Neutrophil (primary cell): Measurements from ENCODE around the gene SEMA4G.
"Not testable (repeated sequence)": the region's sequence is repeated elsewhere in the genome, so short reads cannot be mapped to it uniquely, and the experiment has no call there.

Source experiments
- H3K27ac ChIP-seq: fragments of 200-600 bp; sonication (generic); 2 replicates; pipeline ENCODE4 v1.5.1; 2016; ENCODE audit warnings: mild to moderate bottlenecking, moderate library complexity
- H3K27me3 ChIP-seq: fragments of 200-600 bp; sonication (generic); 2 replicates; pipeline ENCODE4 v1.6.0; 2016; ENCODE audit warnings: mild to moderate bottlenecking
- H3K36me3 ChIP-seq: fragments of 200-600 bp; sonication (generic); 2 replicates; pipeline ENCODE4 v1.5.1; 2017
- H3K4me1 ChIP-seq, 2 experiments: fragments of 200-600 bp in 1 of 2; sonication (generic) in 1 of 2; 1 replicate in 1 of 2; 2 replicates in 1 of 2; pipeline versions ENCODE4 v1.5.1 to v1.6.1; 2013 to 2016; ENCODE audit warnings: low read depth in 1 of 2, low read length in 1 of 2, mild to moderate bottlenecking in 1 of 2, moderate library complexity in 1 of 2; ENCODE audit not compliant: control insufficient read depth in 1 of 2, insufficient read depth in 1 of 2
- H3K4me3 ChIP-seq, 2 experiments: fragments of 200-600 bp in 1 of 2; sonication (generic) in 1 of 2; 1 replicate in 1 of 2; 2 replicates in 1 of 2; pipeline ENCODE4 v1.5.1; 2013 to 2016; ENCODE audit warnings: low read depth in 1 of 2, low read length in 1 of 2, mild to moderate bottlenecking in 1 of 2, moderate library complexity in 1 of 2
- H3K9me3 ChIP-seq: fragments of 200-600 bp; sonication (generic); 2 replicates; pipeline ENCODE4 v1.5.1; 2016
- CTCF ChIP-seq: fragments of 200-600 bp; sonication (generic); IDR thresholded peaks from 2 replicates; pipeline ENCODE4 v1.5.1; 2016; ENCODE audit warnings: antibody characterized with exemption

Gene SEMA4G

DNA sequence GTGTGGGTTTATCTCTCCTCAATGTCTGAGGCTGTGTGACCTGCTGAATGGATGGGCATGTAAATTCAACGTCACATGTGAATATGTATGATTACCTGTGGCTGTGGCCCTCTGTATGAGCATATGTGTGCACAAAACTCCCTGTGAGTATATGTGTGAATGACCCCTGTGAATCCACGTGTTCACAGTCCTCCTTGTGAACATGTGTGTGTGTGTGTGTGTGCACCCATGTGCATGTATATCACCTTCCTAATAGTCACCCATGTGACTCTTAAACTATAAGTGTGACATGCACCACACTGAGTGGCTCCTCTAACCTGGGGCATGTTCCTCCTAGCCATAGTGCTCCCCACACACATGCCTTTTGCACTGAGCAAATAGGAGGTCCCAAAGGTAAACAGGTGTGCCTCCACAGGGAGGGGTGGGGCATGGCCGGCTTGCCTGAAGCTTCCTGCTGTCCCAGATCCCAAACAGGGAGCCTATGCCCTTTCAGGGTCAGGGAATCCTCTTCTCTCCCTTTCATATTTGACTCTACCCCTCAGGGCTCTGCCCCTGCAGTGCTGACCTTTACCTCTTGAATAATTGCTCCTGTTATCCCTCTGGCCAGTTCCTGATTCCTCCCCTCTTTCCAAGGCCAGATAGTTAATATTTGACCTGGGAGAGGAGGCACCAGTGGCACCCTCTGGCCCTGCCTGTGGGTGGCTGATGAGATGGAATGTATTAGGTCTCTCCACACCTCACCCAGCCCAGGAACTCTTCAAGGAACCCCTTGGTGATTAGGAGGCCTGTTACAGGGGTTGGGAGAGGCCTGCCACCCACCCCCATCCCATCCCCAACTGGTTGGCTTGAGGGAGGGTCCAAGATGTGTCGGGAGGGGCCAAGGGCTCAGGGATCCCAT is 1.9 kb downstream of the SEMA4G start:
- H3K4me3 ChIP-seq, result no peak overlapping the region
- peaks cover 6% of the 10 kb centered on the region for H3K36me3 ChIP-seq
- H3K9me3 ChIP-seq, result no peaks in the 10 kb centered on the region
- peaks cover 5 to 13% of the 10 kb centered on the region in 2 experiments for H3K4me1 ChIP-seq
- peaks cover 40% of the 10 kb centered on the region for H3K27me3 ChIP-seq
- TF ChIP-seq CTCF, result no peak
- H3K27ac ChIP-seq, result no peak overlapping the region

GRCh38 chr10:100972115-100972903 is 3.0 kb downstream of the SEMA4G start:
- Histone ChIP-seq H3K36me3 (no peaks in the 10 kb centered on the region), H3K4me1 (peaks cover 5 to 13% of the 10 kb centered on the region in 2 experiments), H3K9me3 (no peaks in the 10 kb centered on the region), H3K4me3 (no peak overlapping the region), H3K27ac (no peak overlapping the region), H3K27me3 (peaks cover 40% of the 10 kb centered on the region)
- TF ChIP-seq CTCF, result no peak

DNA sequence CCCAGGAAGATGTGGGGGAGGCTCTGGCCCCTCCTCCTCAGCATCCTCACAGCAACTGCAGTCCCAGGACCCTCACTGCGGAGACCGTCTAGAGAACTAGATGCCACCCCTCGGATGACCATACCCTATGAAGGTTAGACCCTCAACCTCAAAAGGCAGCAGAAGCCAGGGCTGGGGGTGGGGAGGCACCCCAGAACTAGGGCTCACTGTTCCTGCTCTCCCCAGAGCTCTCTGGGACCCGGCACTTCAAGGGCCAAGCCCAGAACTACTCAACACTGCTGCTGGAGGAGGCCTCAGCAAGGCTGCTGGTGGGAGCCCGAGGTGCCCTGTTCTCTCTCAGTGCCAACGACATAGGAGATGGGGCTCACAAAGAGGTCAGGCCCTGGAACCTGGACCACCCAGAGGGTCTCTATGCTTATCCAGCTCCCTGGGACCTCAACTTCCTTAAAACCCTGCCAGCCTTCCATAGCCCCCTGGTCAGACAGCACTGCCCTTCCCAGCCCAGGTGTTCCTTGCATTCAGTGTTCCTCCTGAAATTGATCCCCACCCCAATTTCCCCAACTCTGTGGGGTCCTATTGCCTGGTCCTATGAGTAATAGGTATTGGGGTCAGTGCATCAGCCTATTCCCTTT is 3.7 kb downstream of the SEMA4G start:
- H3K27ac ChIP-seq, result no peak overlapping the region
- H3K4me3 ChIP-seq, result no peak overlapping the region
- no peaks in the 10 kb centered on the region for H3K36me3 ChIP-seq
- H3K4me1 ChIP-seq, result peaks cover 5 to 13% of the 10 kb centered on the region in 2 experiments
- no peaks in the 10 kb centered on the region for H3K9me3 ChIP-seq
- peaks cover 38% of the 10 kb centered on the region for H3K27me3 ChIP-seq
- TF ChIP-seq CTCF, result no peak

GRCh38 chr10:100975397-100975796 is 6.1 kb downstream of the SEMA4G start:
- H3K4me3 ChIP-seq, H3K9me3 ChIP-seq, H3K27ac ChIP-seq, H3K4me1 ChIP-seq: not testable (repeated sequence)
- Histone ChIP-seq H3K27me3 (peaks cover 14% of the 10 kb centered on the region), H3K36me3 (peaks cover 19% of the 10 kb centered on the region)

- TF ChIP-seq CTCF, result no peak
- H3K27me3 ChIP-seq, result no peaks in the 10 kb centered on the region
- H3K4me3 ChIP-seq, result no peak overlapping the region
- H3K4me1 ChIP-seq, result no peaks in the 10 kb centered on the region
- H3K36me3 ChIP-seq, result peaks cover 32% of the 10 kb centered on the region
- no peaks in the 10 kb centered on the region for H3K9me3 ChIP-seq
- no peak overlapping the region for H3K27ac ChIP-seq
Observed at GRCh38 chr10:100976906-100977305, 7.6 kb downstream of the SEMA4G start.
